Osteocyte (in vitro differentiated cells): ENCODE measurements around the gene FOXK2. TPM values are rescaled to one million over a fixed set of nuclear protein-coding genes. Genes with fewer than 3 reads are reported as not detected.

ENCODE experiments used
- DNase-seq: peaks from one replicate; pipeline ENCODE4 v3.0.0; 2021; ENCODE audit warnings: mixed read lengths; ENCODE audit not compliant: unreplicated experiment; ENCODE audit errors: extremely low spot score
- H3K27ac Mint-ChIP-seq: one replicate; pipeline ENCODE4 v1.8.0; 2021; ENCODE audit warnings: mild to moderate bottlenecking, mixed read lengths; ENCODE audit not compliant: unreplicated experiment
- H3K27me3 Mint-ChIP-seq: one replicate; pipeline ENCODE4 v1.8.0; 2021; ENCODE audit warnings: mixed read lengths; ENCODE audit not compliant: unreplicated experiment
- H3K36me3 Mint-ChIP-seq: one replicate; pipeline ENCODE4 v1.8.0; 2021; ENCODE audit warnings: mixed read lengths; ENCODE audit not compliant: unreplicated experiment
- H3K4me1 Mint-ChIP-seq: one replicate; pipeline ENCODE4 v1.8.0; 2021; ENCODE audit warnings: mixed read lengths; ENCODE audit not compliant: unreplicated experiment
- H3K4me3 Mint-ChIP-seq: one replicate; pipeline ENCODE4 v1.8.0; 2021; ENCODE audit warnings: mild to moderate bottlenecking, moderate library complexity, mixed read lengths; ENCODE audit not compliant: unreplicated experiment
- H3K9me3 Mint-ChIP-seq: one replicate; pipeline ENCODE4 v1.8.0; 2021; ENCODE audit warnings: mixed read lengths; ENCODE audit not compliant: unreplicated experiment
- CTCF ChIP-seq: fragments of 200-600 bp; sonication (generic); IDR thresholded peaks from 2 replicates; pipeline ENCODE4 v1.5.0; 2021; ENCODE audit warnings: antibody characterized with exemption, mild to moderate bottlenecking, moderate library complexity
- total RNA-seq: library from RNA; stranded (reverse); gene quantifications from 2 replicates; pipeline ENCODE4 v1.2.1, GENCODE V29; 2021

FOXK2 gene
- total RNA-seq, 1 donor from 2014 or later: 65.1 TPM

- TF ChIP-seq CTCF: no peak
- Mint-ChIP-seq H3K36me3 (no peaks in the 10 kb centered on the region), H3K9me3 (no peaks in the 10 kb centered on the region), H3K4me3 (no peak overlapping the region), H3K27ac (no peak overlapping the region), H3K27me3 (no peaks in the 10 kb centered on the region), H3K4me1 (peaks cover 13% of the 10 kb centered on the region)
- DNase-seq: no peak
Observed at GRCh38 chr17:82517230-82517865, 2.2 kb upstream of the FOXK2 start.

- Mint-ChIP-seq H3K4me3 (peak overlapping the region; percentile 87), H3K27me3 (no peaks in the 10 kb centered on the region), H3K27ac (peak overlapping the region; percentile 82), H3K4me1 (peaks cover 32% of the 10 kb centered on the region), H3K36me3 (no peaks in the 10 kb centered on the region), H3K9me3 (no peaks in the 10 kb centered on the region)
- no peak for TF ChIP-seq CTCF
- no peak for DNase-seq
Observed at GRCh38 chr17:82519971-82520903, 705 bp downstream of the FOXK2 start.

GRCh38 chr17:82524540-82524939 is 5.0 kb downstream of the FOXK2 start:
- DNase-seq: no peak
- Mint-ChIP-seq H3K4me1 (peaks cover 55% of the 10 kb centered on the region), H3K4me3 (no peak overlapping the region), H3K27me3 (no peaks in the 10 kb centered on the region), H3K36me3 (no peaks in the 10 kb centered on the region), H3K27ac (peak overlapping the region; percentile 60), H3K9me3 (no peaks in the 10 kb centered on the region)
- TF ChIP-seq CTCF: no peak

- H3K27me3 Mint-ChIP-seq: no peaks in the 10 kb centered on the region
- no peak for DNase-seq
- peak overlapping the region; percentile 71 for H3K27ac Mint-ChIP-seq
- H3K36me3 Mint-ChIP-seq: no peaks in the 10 kb centered on the region
- peaks cover 63% of the 10 kb centered on the region for H3K4me1 Mint-ChIP-seq
- no peaks in the 10 kb centered on the region for H3K9me3 Mint-ChIP-seq
- TF ChIP-seq CTCF: no peak
- no peak overlapping the region for H3K4me3 Mint-ChIP-seq
Observed at GRCh38 chr17:82525712-82526111, 6.2 kb downstream of the FOXK2 start.

- H3K27me3 Mint-ChIP-seq: no peaks in the 10 kb centered on the region
- H3K9me3 Mint-ChIP-seq: no peaks in the 10 kb centered on the region
- H3K4me3 Mint-ChIP-seq: no peak overlapping the region
- H3K27ac Mint-ChIP-seq: peak overlapping the region; percentile 86
- no peak for DNase-seq
- H3K4me1 Mint-ChIP-seq: peaks cover 56% of the 10 kb centered on the region
- H3K36me3 Mint-ChIP-seq: no peaks in the 10 kb centered on the region
- no peak for TF ChIP-seq CTCF
Observed at GRCh38 chr17:82527898-82528297, 8.4 kb downstream of the FOXK2 start.
